Measurements from ENCODE around the gene TEX14.
A peak's percentile ranks its signal among the peaks of the same experiment; 100 is the strongest.
"Not testable (repeated sequence)": the region's sequence is repeated elsewhere in the genome, so short reads cannot be mapped to it uniquely, and the experiment has no call there.

Gene TEX14

DNA sequence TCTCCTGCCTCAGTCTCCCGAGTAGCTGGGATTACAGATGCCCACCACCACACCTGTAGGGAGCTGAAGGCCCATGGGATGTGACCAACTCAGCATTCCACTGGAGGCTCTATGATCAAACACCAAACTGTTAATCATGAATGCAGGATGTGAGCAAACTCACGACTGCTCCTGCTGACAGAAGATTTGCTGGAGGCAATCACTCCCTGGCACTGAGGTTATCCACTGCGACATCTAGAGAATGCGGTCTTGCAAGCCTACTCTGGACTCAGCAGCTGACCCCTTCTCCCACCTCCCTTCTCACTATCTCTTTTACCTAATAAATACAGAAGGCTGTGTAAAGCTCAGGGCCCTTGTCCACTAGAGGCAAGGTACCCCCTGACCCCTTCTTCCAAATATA is 4.9 kb downstream of the TEX14 start:
- no peak for DNase-seq

DNA sequence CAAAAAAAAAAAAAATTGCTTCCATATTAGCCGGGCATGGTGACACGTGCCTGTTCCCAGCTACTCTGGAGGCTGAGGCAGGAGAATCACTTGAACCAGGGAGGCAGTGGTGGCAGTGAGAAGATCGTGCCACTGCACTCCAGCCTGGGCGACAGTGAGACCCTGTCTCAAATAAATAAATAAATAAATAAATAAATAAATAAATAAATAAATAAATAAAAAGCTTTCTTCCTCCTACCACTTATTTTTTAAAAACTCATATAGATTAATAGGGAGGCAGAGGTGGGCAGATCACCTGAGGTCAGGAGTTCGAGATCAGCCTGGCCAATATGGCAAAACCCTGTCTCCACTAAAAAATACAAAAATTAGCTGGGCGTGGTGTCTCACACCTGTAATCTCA is 7.4 kb downstream of the TEX14 start:
- not testable (repeated sequence) for DNase-seq

DNA sequence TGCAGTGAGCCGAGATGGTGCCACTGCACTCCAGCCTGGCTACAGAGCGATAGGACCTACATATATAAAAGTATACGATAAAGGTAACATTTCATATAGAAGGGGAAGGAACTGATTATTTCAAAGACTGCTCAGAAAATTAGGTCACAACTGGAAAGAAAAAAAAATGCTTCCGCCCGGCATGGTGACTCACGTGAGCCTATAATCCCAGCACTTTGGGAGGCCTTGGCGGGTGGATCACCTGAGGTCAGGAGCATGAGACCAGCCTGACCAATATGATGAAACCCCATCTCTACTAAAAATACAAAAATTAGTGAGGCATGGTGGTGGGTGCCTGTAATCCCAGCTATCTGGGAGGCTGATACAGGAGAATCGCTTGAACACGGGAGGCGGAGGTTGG is 7.8 kb downstream of the TEX14 start:
- no peak for DNase-seq

DNA sequence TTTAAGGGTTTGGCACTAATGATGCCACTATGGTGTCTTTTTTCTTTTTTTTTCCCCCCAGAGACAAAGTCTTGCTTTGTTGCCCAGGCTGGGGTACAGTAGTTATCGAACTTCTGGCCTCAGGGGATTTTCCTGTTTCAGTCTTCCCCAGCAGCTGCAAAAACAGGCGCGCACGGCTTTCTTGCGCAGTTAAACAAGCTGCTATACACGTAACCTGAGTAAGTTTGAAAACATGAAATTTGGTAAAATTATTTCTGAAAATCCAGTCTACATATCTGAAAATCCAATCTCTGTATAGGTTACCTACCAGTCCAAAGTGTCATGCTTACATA is 11.8 kb downstream of the TEX14 start:
- DNase-seq, result no peak

DNA sequence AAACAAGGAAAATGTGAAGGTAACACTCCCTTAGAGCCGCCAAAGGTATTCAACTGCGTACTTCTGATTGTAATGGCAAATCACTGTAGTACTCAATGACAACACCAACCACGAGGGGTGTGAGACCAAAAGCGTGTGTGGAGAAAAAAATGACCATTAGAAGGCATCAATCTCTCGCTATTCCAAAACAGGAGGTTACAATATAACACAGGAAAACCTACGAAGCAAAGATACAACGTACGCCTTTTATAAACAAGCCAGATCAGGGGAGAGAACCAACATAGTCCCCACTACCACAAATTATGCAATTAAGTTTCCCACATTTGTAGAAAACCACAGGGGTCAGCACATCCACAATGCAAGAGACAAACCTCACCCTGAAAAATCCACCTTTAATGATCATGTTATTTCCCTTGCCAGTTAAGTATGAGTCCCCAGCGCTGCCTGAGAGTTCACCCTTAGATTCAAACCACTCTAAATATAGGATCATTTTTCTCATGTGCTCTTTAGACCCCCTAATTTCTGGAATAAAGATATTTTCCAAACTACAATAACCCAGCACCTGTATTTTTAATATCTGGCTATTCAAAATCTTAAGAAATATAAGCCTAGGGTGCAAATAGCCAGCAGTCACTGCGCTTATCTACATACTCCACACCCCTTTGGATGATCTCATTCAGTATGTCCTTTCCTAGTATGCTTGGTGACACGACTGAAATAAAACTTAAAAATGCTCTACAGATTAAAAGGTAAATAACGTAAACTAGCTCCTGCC is 12.4 kb downstream of the TEX14 start:
- no peak for DNase-seq

DNA sequence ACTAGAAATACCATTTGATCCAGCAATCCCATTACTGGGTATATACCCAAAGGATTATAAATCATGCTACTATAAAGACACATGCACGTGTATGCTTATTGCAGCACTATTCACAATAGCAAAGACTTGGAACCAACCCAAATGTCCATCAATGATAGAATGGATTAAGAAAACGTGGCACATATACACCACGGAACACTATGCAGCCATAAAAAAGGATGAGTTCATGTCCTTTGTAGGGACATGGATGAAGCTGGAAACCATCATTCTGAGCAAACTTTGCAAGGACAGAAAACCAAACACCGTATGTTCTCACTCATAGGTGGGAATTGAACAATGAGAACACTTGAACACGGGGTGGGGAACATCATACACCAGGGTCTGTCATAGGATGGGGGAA is 13.6 kb downstream of the TEX14 start:
- not testable (repeated sequence) for DNase-seq

DNA sequence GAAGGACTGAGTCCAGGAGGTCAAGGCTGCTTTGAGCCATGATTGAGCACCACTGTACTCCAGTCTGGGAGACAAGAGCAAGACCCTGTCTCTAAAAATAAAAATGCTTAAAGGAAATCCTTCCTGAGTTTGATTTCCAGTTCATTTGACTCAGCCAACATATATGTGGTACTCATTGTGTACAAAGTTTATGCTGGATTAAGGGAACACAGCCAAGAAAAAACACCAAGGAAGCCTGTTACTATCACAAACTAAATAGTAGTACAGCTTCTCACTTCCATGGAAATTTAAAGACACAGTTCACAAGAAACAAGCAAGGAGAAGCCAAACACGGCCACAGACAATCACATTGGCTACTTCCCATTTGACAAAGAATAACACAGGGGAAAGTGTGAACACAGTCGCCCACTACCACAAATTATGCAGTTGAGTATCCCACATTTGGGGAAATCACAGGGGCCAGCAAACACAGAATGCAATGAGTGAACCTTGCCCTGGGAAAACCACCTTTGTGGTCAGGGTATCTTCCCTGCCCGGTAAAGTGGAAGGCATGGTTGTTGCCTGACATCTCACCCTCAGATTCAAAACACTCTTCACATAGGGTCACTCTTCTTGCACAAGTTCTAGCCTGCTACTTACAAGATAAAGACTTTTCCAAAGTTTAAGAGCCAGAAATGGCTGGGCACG is 14.5 kb downstream of the TEX14 start:
- no peak for DNase-seq

DNA sequence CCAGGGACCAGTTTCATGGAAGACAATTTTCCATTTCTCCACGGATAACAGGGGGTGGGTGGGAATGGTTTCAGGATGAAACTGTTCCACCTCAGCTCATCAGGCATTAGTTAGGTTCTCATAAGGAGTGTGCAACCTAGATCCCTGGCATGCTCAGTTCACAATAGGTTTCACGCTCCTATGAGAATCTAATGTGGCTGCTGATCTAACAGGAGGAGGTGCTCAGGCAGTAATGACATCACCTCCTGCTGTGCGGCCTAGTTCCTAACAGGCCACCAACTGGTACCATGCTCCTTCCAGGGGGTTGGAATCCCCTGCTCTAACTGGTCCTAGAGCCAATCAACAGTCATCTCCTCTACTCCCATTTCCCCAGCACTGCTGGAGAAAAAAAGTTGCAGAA is 19.9 kb downstream of the TEX14 start:
- DNase-seq, result no peak

DNA sequence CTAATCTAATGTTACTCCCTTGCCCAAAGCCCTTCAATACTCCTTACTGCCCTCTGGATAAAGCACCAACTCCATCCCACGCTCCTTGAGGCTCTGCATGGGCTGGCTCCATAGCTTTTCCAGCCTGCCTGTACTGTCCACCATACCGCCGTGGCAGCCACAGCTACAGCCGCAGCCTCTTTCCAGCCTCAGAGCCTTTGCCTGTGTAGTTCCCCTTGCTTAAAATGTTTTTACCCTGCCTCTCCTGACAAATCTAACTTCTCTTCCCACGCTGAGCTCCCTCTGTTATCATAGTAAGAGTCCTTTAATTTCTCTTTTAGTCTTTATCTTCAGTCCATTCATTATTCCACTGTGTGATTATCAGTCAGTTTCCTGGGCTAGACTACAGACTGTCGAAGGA is 22.0 kb downstream of the TEX14 start:
- DNase-seq, result no peak

DNA sequence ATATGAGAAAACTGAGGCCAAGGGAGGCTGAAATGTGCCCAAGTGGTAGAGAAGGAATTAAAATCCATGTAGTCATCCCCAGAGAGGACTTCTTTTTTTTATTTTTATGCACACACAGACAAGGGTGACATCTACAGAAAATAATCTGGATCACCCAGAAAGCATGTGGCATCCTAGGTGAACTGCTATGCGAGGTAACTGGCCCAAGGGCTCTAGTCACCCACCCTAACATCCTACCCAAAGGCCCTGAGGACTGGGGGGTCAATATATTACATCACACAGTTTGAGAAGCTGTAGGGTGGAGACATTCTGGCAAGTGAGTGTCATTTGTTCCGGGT is 23.3 kb downstream of the TEX14 start:
- DNase-seq, result no peak

DNA sequence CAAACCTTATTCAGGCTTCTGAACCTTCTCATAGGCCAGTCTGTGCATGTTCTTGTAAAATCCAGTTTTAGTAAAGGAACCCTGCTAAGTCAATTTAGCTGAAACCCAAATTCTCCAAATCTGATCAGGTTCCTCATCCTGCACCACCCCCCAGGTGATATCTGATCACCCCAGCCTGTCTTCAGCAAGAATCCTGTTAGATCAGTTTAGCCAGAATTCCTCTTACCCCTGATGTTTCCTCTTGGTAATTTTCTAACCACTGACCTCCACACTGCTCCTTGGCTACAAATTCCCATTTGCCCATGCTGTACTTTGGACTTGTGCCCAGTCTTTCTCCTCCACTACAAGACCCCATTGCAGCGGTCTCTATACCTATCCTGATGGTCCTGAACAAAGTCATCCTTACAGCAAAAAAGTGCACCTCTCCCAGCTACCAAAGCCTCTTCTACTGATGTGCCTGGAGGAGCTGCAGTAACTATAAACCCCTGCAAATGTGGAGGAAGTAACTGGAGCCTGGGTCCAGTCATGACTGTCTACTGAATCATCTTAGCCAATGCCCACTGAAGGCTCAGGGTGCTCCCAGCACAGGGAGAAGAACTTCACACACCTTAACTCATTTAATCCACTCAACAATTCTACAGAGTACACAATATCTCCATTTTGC is 23.8 kb downstream of the TEX14 start:
- DNase-seq, result no peak

DNA sequence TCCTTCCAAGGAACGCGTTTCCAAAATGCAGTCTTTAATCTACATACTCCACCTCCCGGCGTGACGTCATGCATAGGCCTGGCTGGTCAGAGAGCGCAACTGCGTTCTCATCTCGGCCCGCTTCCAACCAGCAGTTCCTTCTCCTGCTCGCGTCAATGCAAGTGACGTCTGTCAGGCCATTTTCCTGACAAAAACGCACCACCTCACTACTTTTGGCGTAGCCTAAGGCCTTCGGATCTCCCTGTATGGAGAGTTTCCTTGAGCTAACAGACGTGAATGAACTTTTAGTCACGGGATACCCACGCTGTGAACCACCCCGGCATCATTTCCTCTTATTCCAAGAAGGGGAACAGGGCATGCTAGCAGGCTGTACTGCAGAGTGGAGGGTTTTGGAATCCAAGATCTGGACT is 25.0 kb downstream of the TEX14 start:
- peak; percentile 53 for DNase-seq

DNA sequence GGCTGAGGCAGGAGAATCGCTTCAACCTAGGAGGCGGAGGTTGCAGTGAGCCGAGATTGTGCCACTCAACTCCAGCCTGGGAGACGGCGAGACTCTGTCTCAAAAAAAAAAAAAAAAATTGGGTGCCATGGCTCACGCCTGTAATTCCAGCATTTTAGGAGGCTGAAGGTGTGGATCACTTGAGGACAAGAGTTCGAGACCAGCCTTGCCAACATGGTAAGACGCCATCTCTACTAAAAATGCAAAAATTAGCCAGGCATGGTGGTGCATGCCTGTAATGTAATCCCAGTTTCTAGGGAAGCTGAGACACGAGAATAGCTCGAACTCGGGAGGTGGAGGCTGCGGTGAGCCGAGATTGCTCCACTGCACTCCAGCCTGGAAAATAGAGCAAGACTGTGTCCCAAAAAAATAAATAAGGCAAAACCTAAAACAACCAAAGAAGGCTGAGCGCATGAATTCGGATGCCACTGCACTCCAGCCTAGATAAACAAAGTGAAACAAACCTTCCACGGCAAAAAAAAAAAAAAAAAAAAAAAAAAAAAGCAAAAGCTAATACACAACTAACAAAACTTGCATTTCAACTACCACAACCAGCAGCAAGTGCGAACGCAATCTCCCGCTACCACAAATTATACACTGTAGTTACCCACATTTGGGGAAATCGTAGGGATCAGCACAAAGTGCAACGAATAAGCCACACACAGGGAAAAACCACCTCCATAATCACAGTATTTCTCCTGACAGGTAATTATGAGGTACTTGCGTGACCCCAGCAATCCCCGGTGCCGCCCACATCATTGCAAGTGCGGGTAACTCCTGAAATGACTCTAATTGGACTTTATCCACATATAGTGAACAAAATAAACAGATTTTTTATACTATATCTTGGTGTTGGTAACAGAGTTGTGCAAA is 25.6 kb downstream of the TEX14 start:
- DNase-seq, result no peak

DNA sequence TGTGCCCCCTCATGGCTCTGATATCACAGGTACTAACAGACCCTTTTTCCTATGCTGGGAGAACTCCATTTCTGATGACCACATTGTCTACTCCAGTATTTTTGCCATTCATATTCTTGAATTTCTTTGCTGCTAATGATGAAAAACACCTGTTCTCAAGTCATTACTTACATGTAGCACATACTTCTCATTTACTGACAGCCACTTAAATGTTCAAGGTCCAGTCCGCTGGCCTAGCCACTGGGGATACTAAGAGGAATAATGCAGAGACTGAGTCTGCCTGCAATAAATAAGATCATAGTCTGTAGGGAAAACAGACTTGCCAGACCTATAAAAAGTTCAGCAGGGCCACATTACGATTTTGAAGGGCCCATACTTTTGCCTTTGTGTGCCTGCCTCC is 27.5 kb downstream of the TEX14 start:
- DNase-seq, result no peak

DNA sequence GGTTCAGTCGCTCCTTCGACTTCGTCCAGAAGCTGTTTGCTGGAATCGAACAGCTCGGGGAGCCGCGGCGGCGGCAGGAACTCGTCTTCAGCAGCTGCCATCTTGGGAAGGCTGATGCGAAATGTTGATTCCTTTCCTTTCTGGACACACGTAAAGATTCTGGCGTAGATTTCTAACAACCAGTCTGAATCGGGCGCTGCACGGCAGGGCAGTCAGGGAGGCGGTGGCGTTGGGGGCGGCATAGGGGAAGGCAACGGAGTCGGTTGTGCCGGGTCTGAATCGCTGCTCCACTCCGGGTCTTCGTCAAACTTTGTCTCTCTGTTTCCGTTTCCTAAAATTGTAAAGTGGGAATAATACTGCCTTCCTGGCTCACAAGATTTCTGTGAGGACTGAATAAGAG is 30.3 kb downstream of the TEX14 start:
- no peak for DNase-seq

DNA sequence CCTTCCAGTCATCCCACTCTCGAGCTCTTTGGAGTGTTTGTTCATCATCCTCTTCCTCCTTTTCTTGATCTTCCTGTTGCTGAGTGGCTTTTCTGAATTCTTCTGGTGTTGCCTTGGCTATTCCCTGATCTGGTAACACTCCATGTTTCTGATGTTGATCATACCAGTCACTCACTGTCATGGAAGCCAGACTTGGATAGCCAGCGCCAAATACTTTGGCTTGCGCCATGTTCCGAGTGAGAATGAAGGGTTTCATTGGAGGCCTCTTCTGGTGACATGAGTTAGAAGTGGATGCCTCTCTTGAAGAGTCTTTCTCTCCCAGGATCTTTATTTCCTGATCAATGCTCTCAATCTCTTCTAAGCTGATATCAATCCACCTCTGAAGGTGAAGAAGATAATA is 31.2 kb downstream of the TEX14 start:
- DNase-seq, result no peak

DNA sequence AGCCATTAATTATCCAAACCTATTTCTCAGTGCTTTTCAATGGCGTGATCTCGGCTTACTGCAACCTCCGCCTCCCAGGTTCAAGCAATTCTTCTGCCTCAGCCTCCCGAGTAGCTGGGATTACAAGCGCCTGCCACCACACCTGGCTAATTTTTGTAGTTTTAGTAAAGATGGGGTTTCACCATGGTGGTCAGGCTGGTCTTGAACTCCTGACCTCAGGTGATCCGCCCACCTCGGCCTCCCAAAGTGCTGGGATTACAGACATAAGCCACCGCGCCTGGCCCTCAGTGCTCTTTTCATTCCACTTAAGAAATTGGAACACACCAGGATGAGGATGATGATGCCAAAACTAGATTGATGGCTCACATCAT is 32.1 kb downstream of the TEX14 start:
- not testable (repeated sequence) for DNase-seq

DNA sequence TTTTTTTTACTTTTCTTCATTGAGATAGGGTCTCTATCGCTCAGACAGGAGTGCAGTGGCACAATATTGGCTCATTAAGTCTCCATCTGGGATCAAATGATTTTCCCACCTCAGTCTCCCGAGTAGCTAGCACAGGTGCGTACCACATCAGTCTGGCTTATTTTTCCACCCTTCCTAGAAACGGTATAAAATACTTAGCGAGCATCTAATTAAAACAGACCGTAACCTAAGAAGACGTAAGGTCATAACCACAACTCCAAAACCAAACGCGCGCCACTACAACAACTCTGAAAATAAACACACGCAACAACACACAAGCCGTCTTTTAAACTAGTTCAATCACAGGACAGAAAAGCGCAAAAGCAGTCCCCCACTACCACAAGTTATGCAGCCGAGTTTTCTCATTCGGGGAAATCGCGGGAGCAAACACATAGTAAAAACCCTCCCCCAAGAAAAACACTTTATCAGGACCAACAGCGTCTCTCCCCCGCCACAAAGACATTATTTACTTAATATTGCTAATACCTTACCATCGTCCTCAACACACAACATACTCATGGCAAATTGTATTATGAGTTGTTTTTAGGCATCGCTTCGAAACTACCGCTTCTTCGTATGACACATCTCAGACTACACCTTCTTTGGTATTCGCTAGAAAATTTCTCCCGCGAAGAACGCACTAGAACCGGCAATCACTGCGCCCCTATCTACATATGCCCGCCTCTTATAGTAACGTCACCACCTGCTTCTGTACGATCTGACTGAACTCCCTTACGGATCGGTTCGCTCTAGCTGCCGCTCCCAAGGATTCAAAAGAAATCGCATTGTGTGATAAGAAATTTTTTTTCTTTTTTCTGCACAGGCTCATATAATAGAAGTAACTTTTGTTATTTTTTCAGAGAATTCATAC is 32.8 kb downstream of the TEX14 start:
- peak; percentile 93 for DNase-seq

DNA sequence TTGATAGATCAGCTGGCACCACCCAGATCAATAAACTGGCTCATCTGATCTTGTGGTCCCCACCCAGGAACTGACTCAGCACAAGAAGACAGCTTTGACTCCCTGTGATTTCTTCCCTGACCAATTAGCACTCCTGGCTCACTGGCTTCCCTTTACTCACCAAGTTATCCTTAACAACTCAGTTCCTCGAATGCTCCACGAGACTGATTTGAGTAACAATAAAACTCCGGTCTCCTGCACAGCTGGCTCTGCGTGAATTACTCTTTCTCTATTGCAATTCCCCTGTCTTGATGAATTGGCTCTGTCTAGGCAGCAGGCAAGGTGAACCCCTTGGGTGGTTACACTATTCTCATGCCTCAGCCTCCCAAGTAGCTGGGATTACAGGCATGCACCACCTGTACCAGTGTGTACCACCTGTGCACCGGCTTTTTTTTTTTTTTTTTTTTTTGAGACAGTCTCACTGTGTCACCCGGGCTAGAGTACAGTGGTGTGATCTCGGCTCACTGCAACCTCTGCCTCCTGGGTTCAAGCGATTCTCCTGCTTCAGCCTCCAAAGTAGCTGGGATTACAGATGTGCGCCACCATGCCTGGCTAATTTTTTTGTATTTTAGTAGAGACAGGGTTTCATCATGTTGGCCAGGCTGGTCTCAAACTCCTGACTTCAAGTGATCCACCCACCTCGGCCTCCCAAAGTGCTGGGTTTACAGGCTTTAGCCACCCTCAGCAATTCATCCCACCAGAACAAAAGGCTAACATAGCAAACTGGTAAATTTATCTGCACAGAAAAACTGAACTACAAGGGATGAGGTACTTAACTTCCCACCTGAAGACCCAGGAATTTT is 33.7 kb downstream of the TEX14 start:
- DNase-seq, result not testable (repeated sequence)

DNA sequence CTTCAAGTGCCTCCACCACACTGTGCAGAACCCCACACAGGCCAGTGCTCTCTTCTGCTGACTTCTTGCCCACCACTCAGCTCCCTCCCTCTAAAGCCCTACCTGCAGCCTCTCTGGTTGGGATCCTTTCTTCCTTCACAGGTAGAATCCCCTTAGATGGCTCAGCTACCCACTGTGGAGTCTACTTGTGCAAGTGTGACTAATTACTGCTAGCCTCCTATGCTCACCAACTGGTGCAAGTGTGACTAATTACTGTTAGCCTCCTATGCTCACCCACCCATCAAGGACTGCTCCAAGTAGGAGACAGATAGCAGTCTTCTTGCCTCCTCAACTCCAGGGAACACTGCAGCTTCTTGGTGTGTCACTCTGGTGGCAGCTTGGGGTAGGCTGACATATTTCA is 43.6 kb downstream of the TEX14 start:
- DNase-seq, result no peak

DNA sequence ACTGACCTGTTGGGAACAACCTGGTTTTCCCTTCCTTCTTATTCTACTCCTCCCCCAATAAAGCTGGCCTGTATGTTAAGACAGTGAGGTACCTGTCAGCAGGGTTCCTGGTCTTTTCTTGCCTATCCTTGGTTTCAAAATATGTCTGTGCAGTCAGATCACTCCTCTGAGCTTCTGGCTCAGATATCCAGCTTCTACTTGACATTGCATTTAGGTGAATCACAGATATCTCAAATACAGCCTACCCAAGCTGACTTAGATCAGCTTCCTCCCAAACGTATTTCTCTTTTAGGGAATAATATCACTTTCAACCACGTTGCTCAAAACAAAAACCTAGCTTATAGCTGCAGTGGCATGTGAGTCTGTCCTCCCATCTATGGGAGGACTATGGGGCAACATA is 48.7 kb downstream of the TEX14 start:
- no peak for DNase-seq

Measured in COR-L47 (cell line).